IMR-90 (cell line): ENCODE measurements around the gene UNK.

ENCODE experiments used
- CTCF ChIP-seq: conservative IDR thresholded peaks from 2 replicates; pipeline ENCODE4 v1.5.1; 2012; ENCODE audit warnings: mild to moderate bottlenecking, low read depth, low read length, improper control_type of control experiment
- USF2 ChIP-seq: fragments of 150-350 bp; IDR thresholded peaks from 2 replicates; pipeline ENCODE4 v1.6.1; 2017; ENCODE audit warnings: mild to moderate bottlenecking, antibody characterized with exemption, low read length, low read depth

- no peak for TF ChIP-seq CTCF
- no peak for TF ChIP-seq USF2
These were observed 38.2 kb downstream of the UNK start for GRCh38 chr17:75822800-75823166.
